Karpas-422 (cell line): ENCODE data around the gene POR. TPM values are rescaled to one million over a fixed set of nuclear protein-coding genes. Genes with fewer than 3 reads are reported as not detected.
A peak's percentile ranks its signal among the peaks of the same experiment; 100 is the strongest.
"Not testable (repeated sequence)": the region's sequence is repeated elsewhere in the genome, so short reads cannot be mapped to it uniquely, and the experiment has no call there.

Experiments used
- DNase-seq: peaks from one replicate; pipeline ENCODE4 v3.0.0-alpha.2; 2015
- H2AFZ ChIP-seq: fragments of 200-600 bp; sonication (generic); 2 replicates; pipeline ENCODE4 v1.6.1; 2014; ENCODE audit warnings: antibody characterized with exemption, low read length, mixed read lengths
- H3K27ac ChIP-seq: fragments of 200-600 bp; sonication (generic); 2 replicates; pipeline ENCODE4 v1.5.1; 2014; ENCODE audit warnings: mild to moderate bottlenecking, low read length, moderate library complexity
- H3K27me3 ChIP-seq: fragments of 200-600 bp; sonication (generic); 2 replicates; pipeline ENCODE4 v1.6.1; 2014; ENCODE audit warnings: low read length, mixed read lengths
- H3K36me3 ChIP-seq: fragments of 200-600 bp; sonication (generic); 2 replicates; pipeline ENCODE4 v1.6.1; 2014; ENCODE audit warnings: low read length, mixed read lengths; ENCODE audit not compliant: insufficient read depth
- H3K4me1 ChIP-seq: fragments of 200-600 bp; sonication (generic); 2 replicates; pipeline ENCODE4 v1.6.1; 2014; ENCODE audit warnings: mild to moderate bottlenecking, low read length, mixed read lengths
- H3K4me2 ChIP-seq: fragments of 200-600 bp; sonication (generic); 2 replicates; pipeline ENCODE4 v1.6.1; 2014; ENCODE audit warnings: low read length, low read depth, mild to moderate bottlenecking; ENCODE audit not compliant: poor library complexity, severe bottlenecking
- H3K4me3 ChIP-seq: fragments of 200-600 bp; sonication (generic); 2 replicates; pipeline ENCODE4 v1.5.1; 2014; ENCODE audit warnings: mild to moderate bottlenecking, antibody characterized with exemption, low read length, mixed read lengths
- H3K79me2 ChIP-seq: fragments of 200-600 bp; sonication (generic); 2 replicates; pipeline ENCODE4 v1.6.1; 2014; ENCODE audit warnings: mild to moderate bottlenecking, low read length, mixed read lengths
- H3K9ac ChIP-seq: fragments of 200-600 bp; sonication (generic); 2 replicates; pipeline ENCODE4 v1.6.0; 2014; ENCODE audit warnings: low read length
- H3K9me2 ChIP-seq: fragments of 200-600 bp; sonication (generic), shearing (Covaris generic); replicated peaks from 2 replicates; pipeline ENCODE4 v1.6.0; 2014; ENCODE audit warnings: mild to moderate bottlenecking, low read length, moderate library complexity; ENCODE audit not compliant: insufficient read depth
- H3K9me3 ChIP-seq: fragments of 300-700, 200-600 bp; sonication (generic); 2 replicates; pipeline ENCODE4 v1.6.1; 2014; ENCODE audit warnings: low read length, mixed read lengths
- H4K20me1 ChIP-seq: fragments of 200-600 bp; sonication (generic); 2 replicates; pipeline ENCODE4 v1.6.1; 2014; ENCODE audit warnings: mild to moderate bottlenecking, antibody characterized with exemption, low read length, low read depth; ENCODE audit not compliant: insufficient read depth
- total RNA-seq: library from RNA; depleted of rRNA; stranded (reverse); fragments of >200 nt; shearing (Covaris generic); gene quantifications from 2 replicates; pipeline ENCODE4 v1.2.3, GENCODE V29; 2014; ENCODE audit warnings: low replicate concordance

The POR gene
- total RNA-seq, 1 experiment from 2014 or later, result 19.8 TPM

DNA sequence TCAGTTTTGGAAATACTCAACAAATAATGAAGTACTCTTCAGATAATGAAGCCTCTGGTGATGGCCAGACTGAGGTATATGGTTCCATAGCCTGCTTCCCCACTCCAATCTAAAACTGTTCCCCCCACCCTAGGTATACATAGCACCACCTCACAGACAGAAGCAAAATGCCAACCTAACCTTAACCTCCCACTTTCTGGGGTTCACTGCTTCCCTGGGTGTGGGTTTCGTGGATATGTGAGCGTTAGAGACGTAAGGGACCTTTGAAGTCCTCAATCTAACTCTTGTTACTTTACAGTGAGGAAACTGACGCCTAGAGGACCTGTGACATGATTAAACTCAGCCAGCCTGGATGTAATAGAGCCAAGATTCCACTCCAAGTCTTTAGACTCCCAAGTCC is 34.7 kb upstream of the POR start:
- Histone ChIP-seq H3K4me2 (peak overlapping the region; percentile 97), H2AFZ (no peak overlapping the region), H3K79me2 (peaks cover 28% of the 10 kb centered on the region), H3K9me2 (no peaks in the 10 kb centered on the region), H3K36me3 (peaks cover 23% of the 10 kb centered on the region), H3K27me3 (no peaks in the 10 kb centered on the region), H3K9me3 (no peaks in the 10 kb centered on the region), H3K9ac (peak overlapping the region; percentile 83), H3K4me3 (peak overlapping the region; percentile 82), H4K20me1 (peaks cover 4% of the 10 kb centered on the region; the same call in 1 of the 2 replicates), H3K4me1 (peaks cover 16% of the 10 kb centered on the region), H3K27ac (no peak overlapping the region; the same call in 1 of the 2 replicates)
- peak; percentile 38 for DNase-seq

DNA sequence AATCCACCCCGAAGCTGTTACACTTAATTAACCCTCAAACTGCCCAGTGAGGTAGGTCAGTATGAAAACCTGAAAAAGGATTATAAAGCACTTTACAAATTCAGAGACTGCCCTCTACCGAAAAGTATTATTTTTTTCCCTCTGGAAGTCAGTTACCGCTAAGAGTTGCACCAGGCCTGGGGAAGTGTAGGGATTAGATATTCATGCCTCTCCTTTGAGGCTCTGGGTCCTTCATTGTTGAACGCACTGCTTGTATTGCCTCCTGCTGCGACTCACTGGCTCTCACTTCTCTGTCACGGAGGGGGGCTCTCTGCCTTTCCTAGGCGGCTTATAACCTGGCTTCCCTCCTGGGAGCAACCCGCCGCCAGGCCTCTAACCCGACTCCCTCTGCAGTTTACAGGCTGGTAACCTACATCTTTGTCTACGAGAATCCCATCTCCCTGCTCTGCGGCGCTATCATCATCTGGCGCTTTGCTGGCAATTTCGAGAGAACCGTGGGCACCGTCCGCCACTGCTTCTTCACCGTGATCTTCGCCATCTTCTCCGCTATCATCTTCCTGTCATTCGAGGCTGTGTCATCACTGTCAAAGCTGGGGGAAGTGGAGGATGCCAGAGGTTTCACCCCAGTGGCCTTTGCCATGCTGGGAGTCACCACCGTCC is 33.4 kb upstream of the POR start:
- Histone ChIP-seq H4K20me1 (peaks cover 4% of the 10 kb centered on the region; the same call in 1 of the 2 replicates), H2AFZ (no peak overlapping the region), H3K4me1 (peaks cover 16% of the 10 kb centered on the region), H3K9ac (no peak overlapping the region), H3K79me2 (peaks cover 28% of the 10 kb centered on the region), H3K36me3 (peaks cover 23% of the 10 kb centered on the region), H3K4me3 (no peak overlapping the region), H3K27me3 (no peaks in the 10 kb centered on the region), H3K27ac (no peak overlapping the region), H3K9me2 (no peaks in the 10 kb centered on the region), H3K4me2 (no peak overlapping the region), H3K9me3 (no peaks in the 10 kb centered on the region)
- peak; percentile 20 for DNase-seq

DNA sequence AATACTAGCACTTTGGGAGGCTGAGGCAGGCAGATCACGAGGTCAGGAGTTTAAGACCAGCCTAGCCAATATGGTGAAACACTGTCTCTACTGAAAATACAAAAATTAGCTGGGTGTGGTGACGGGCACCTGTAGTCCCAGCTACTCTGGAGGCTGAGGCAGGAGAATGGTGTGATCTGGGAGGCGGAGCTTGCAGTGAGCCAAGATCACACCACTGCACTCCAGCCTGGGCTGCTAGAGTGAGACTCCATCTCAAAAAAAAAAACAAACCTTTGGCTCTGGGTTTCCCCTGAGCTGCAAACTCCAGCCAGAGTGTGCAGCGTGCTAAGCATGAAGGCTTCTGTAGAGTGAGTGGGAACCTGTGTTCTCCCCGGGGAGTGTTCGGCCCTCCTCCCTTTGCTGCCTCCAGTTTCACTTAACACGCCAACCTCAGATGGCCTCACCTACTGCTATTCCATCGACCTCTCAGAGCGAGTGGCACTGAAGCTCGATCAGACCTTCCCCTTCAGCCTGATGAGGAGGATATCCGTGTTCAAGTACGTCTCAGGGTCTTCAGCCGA is 31.6 kb upstream of the POR start:
- not testable (repeated sequence) for H3K27ac ChIP-seq, H3K9ac ChIP-seq, H3K9me2 ChIP-seq, H4K20me1 ChIP-seq, DNase-seq, H2AFZ ChIP-seq, H3K27me3 ChIP-seq, H3K9me3 ChIP-seq, H3K4me2 ChIP-seq, H3K4me3 ChIP-seq
- peaks cover 13% of the 10 kb centered on the region for H3K4me1 ChIP-seq
- H3K79me2 ChIP-seq, result peaks cover 28% of the 10 kb centered on the region
- peaks cover 23% of the 10 kb centered on the region for H3K36me3 ChIP-seq

DNA sequence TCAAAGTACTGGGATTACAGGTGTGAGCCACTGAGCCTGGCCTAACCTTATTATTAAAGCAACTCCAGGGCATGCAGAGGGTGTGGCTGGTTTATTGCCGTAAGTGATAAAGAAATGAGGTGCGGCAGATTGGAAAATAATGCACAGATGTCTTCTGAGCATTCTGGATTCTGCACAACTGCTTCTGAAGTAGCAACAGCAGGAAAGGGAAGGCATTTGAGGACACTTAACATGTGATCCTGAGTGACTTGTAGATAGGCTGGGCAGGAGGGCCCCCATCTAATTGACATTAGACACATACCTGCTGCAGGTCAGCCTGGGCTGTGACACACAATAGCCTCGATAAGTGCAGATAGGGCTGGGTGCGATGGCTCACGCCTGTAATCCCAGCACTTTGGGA is 30.5 kb upstream of the POR start:
- H3K4me1 ChIP-seq, result peaks cover 10% of the 10 kb centered on the region
- H3K9me3 ChIP-seq, result no peaks in the 10 kb centered on the region
- H3K79me2 ChIP-seq, result peaks cover 23% of the 10 kb centered on the region
- no peak overlapping the region for H3K4me2 ChIP-seq
- H3K9ac ChIP-seq, result no peak overlapping the region
- H4K20me1 ChIP-seq, result peaks cover 2% of the 10 kb centered on the region; the same call in 1 of the 2 replicates
- no peaks in the 10 kb centered on the region for H3K27me3 ChIP-seq
- DNase-seq, result no peak
- no peak overlapping the region for H3K4me3 ChIP-seq
- no peak overlapping the region for H3K27ac ChIP-seq
- H3K9me2 ChIP-seq, result no peaks in the 10 kb centered on the region
- H3K36me3 ChIP-seq, result peaks cover 23% of the 10 kb centered on the region
- no peak overlapping the region for H2AFZ ChIP-seq

- Histone ChIP-seq H3K36me3 (peaks cover 23% of the 10 kb centered on the region), H3K27me3 (no peaks in the 10 kb centered on the region), H3K9ac (no peak overlapping the region), H2AFZ (no peak overlapping the region), H3K9me2 (no peaks in the 10 kb centered on the region), H3K79me2 (peaks cover 17% of the 10 kb centered on the region), H4K20me1 (no peaks in the 10 kb centered on the region), H3K9me3 (no peaks in the 10 kb centered on the region), H3K4me1 (peaks cover 4% of the 10 kb centered on the region), H3K4me2 (no peak overlapping the region), H3K4me3 (no peak overlapping the region), H3K27ac (no peak overlapping the region)
- DNase-seq, result no peak
Observed at GRCh38 chr7:75885036-75885435, 29.9 kb upstream of the POR start.

DNA sequence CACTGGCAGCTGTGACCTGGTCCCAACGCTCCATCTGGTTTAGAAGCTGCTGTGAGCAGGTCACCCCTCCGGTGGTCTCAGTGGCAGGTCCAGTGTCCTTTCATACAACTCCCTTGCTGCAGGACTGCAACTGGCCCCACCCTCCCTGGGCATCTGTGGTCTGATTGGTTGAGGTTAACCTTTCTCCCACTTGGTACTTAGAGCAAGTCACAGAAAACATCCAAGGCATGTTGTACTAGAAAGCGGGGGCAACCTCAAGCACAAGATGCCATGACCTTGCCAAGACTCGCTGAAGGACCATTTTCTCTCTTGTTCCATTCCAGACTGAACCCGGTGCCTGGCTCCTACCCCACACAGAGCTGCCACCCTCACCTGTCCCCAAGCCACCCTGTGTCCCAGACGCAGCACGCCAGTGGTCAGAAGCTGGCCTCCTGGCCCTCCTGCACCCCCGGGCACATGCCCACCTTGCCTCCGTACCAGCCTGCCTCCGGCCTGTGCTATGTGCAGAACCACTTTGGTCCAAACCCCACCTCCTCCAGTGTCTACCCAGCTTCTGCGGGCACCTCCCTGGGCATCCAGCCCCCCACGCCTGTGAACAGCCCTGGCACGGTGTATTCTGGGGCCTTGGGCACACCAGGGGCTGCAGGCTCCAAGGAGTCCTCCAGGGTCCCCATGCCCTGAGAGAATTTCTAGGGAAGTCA is 27.1 kb upstream of the POR start:
- Histone ChIP-seq H3K9me2 (no peaks in the 10 kb centered on the region), H3K9ac (no peak overlapping the region)

GRCh38 chr7:75888464-75889222 is 26.3 kb upstream of the POR start:
- no peaks in the 10 kb centered on the region for H3K9me2 ChIP-seq
- H2AFZ ChIP-seq, result no peak overlapping the region
- DNase-seq, result no peak
- H3K4me2 ChIP-seq, result no peak overlapping the region
- H3K4me1 ChIP-seq, result no peaks in the 10 kb centered on the region
- H3K27me3 ChIP-seq, result no peaks in the 10 kb centered on the region
- no peaks in the 10 kb centered on the region for H3K9me3 ChIP-seq
- H3K79me2 ChIP-seq, result no peaks in the 10 kb centered on the region
- no peak overlapping the region for H3K9ac ChIP-seq
- peaks cover 4% of the 10 kb centered on the region for H3K36me3 ChIP-seq
- H4K20me1 ChIP-seq, result no peaks in the 10 kb centered on the region
- no peak overlapping the region for H3K27ac ChIP-seq
- H3K4me3 ChIP-seq, result no peak overlapping the region

More for the DNA sequence above, 27.1 kb upstream of the POR start:
- Histone ChIP-seq H3K27me3 (no peaks in the 10 kb centered on the region), H3K4me1 (no peaks in the 10 kb centered on the region), H3K4me2 (no peak overlapping the region), H3K36me3 (peaks cover 6% of the 10 kb centered on the region), H4K20me1 (no peaks in the 10 kb centered on the region), H3K27ac (no peak overlapping the region), H3K9me3 (no peaks in the 10 kb centered on the region), H3K79me2 (no peaks in the 10 kb centered on the region), H3K4me3 (no peak overlapping the region), H2AFZ (no peak overlapping the region)
- no peak for DNase-seq
